HG03378 (cell line): ENCODE results near the gene ICA1L.

Experiments
- ATAC-seq: cut with Tn5 transposase; IDR thresholded peaks from one replicate; pipeline ENCODE4 v1.9.1; 2021; ENCODE audit warnings: mild to moderate bottlenecking, moderate library complexity; ENCODE audit not compliant: unreplicated experiment

Gene ICA1L

GRCh38 chr2:202790676-202791075, 80.9 kb downstream of the ICA1L start:
- ATAC-seq = no peak

GRCh38 chr2:202786842-202787241, 84.7 kb downstream of the ICA1L start:
- no peak for ATAC-seq

DNA sequence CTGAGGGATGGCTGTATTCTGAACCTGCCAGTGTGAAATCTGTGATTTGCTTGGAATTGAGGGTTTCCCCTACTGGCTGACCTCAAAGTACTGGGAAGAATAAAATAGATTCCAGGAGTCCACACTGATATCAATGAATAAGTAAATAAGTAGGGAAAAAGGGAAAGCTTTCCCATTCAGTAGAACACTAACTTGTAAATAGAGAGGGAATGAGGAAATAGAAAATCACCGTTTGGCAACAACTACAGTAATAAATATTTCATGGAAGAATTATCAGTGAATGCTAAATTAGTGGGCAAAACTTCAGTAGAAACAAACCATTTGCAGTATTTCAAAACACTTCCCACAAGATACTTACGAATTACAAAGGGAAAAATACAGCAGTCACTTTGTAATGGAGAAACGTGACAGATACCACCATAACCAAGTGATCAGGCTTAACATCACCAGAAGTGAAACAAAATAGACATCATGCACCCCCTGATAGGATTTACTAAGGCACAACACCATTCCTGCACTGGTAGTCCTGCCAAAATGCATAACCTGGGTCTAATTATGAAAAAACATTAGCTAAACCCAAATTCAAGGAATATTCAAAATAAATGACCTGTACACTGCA, 88.5 kb downstream of the ICA1L start:
- no peak for ATAC-seq

DNA sequence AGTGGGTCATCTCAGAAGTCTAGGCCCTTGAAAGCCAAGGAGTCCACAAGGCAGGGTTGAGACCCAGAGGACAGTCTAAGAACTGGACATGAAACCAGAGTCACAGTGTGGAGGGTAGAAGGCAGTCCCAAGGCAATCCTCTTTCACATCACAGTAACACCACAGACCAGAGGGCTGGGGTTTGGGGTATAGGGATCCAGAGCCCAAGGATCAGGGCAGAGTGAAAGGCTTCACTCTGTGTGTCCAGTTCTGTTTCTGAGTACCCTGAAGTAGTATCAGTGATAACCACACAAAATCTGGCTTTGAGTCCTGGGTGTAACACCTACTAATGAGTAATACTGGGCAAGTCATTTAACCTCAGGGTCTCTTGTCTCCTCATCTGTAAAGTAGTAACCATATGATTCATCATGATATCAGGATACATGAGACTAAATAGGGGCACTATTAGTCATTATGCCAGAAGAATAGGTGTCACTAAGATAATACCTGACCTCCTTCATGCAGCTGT, 91.0 kb downstream of the ICA1L start:
- peak; percentile 99 for ATAC-seq

- no peak for ATAC-seq
Measured at GRCh38 chr2:202778217-202778616, 93.3 kb downstream of the ICA1L start.

DNA sequence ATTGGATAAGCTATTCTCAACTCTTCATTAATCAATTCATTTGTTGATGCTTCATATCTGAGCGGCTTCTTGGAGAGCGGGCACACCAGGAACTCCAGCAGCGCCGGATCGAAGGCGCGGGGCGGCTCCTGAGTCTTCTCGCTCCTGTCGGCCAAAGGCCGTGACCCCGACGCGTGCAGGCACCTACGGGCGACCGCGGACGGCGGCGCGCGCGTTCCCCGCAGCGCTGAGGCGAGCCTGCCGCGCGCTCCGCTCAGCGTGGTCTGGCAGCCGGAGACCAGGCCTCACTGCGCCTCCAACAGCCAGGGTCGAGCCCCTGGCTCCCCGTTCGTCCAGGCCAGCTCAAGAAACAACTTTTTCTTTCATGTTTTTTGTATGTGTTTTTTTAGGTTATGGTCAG, 97.5 kb downstream of the ICA1L start:
- no peak for ATAC-seq

- ATAC-seq = no peak
Measured at GRCh38 chr2:202773301-202773973, 98.1 kb downstream of the ICA1L start.

DNA sequence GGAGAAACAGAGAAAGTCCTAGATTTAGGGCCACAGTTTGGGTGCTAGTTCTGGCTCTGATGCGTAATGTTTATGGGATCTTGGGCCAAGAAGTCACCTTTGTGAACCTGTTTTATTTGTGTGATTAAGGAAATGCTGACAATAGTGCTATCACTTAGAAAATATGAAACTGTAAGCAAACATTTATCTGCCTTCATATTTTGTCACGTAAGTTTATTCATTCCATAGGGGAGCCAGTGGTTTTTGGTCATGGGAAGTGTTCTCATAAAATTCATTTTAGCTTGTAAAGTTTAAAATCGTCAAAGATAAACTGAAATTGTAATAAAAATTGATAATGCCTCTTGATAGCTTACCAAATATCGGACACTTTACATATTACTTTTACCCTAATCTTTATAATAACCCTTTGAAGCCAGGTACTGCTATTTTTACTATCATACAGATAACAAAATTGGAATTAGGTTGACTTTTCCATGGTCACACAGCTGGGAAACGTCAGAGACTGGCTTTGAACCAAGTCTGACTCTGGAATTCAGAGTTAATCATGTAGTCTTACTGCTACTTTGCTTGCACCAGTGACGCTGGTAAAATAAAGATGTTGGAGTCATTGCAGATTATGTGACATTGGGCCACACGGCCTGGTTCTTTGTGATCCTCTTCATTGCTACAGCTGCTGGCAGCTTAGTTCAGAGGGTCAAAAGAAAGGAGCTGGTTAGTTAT, 99.7 kb downstream of the ICA1L start:
- no peak for ATAC-seq

GRCh38 chr2:202771336-202771735, 100.2 kb downstream of the ICA1L start:
- ATAC-seq = no peak

DNA sequence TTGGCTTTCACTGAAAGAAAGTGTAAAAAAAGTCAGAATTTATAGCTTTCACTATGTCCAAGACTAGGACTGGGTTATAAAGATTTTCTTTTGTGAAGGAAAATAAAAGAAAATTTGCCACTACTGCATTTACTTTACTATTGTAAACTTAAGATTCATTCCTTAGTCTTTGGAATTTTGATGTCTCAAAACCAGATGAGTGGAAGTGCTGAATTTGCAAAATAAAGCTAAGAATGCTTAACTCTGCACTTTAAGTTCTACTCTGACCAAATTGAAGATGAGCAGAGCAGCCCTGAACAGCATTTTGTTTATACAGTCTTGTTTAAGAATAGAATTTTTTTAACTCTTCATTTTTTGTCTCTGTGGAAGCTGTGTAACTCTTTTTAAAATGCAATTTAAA, 102.4 kb downstream of the ICA1L start:
- ATAC-seq = no peak

DNA sequence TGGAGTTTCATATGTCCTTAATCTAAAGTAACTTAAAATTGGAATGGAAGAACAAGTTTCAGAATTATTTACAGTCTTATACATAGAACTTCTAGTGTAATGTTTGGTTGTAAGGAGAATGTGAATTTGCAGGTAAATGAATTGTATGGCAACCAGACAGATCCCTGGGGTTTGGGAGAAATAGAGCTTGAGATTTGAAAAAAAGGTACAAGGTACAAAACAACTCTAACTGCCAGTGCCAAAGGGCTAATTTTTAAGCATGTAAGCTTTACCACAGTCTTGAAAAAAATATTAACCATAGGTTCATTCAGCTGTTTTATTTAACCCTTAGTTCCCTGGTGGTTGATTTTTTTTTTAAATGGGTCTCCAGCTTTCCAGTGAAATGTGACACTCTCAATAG, 103.3 kb downstream of the ICA1L start:
- ATAC-seq = no peak

- no peak for ATAC-seq
Measured at GRCh38 chr2:202765436-202765835, 106.1 kb downstream of the ICA1L start.

- no peak for ATAC-seq
Measured at GRCh38 chr2:202764991-202765390, 106.6 kb downstream of the ICA1L start.

DNA sequence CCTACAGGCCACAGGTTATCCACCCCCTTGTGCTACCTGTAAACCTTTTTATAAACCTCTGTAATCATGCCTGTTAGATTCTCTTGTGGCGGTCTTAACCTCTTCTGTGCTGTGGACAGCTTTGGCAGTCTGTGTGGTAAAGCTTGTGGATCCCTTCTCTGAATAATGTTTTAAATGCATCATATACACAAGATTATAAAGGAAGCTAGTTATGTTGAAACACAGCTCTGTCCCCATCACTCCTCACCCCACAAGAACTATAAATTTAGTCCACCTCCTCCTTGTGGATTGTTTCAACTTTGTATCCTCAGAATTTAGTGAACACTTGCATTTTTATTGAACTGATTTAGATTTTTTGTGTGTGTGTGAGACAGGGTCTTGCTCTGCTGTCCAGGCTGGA, 107.7 kb downstream of the ICA1L start:
- no peak for ATAC-seq

GRCh38 chr2:202762556-202762955, 109.0 kb downstream of the ICA1L start:
- ATAC-seq = no peak

- no peak for ATAC-seq
Measured at GRCh38 chr2:202760848-202761247, 110.7 kb downstream of the ICA1L start.

GRCh38 chr2:202758604-202759003, 113.0 kb downstream of the ICA1L start:
- no peak for ATAC-seq

- ATAC-seq = no peak
Measured at GRCh38 chr2:202758128-202758527, 113.4 kb downstream of the ICA1L start.

GRCh38 chr2:202757339-202757738, 114.2 kb downstream of the ICA1L start:
- no peak for ATAC-seq

- no peak for ATAC-seq
Measured at GRCh38 chr2:202756598-202756997, 115.0 kb downstream of the ICA1L start.

- no peak for ATAC-seq
Measured at GRCh38 chr2:202754936-202755335, 116.6 kb downstream of the ICA1L start.

GRCh38 chr2:202752071-202752470, 119.5 kb downstream of the ICA1L start:
- ATAC-seq = no peak
